GM12878 (cell line): Measurements from ENCODE around the gene DYNC1I1. TPM values are rescaled to one million over a fixed set of nuclear protein-coding genes. Genes with fewer than 3 reads are reported as not detected.

Experiments
- ATAC-seq: fragments of 200-7000 bp; cut with Tn5 transposase; 3 replicates; pipeline ENCODE4 v1.9.1; 2020; ENCODE audit warnings: mild to moderate bottlenecking, moderate library complexity
- BruUV-seq: library from RNA; stranded (reverse); fragments of 400-500 nt; replicated peaks from 2 replicates; lab custom pipeline; 2021; lab: Mats Ljungman, UMichigan
- CTCF ChIA-PET: fragments of 300-600 bp; sonication (Branson Sonifier 250); formaldehyde crosslinking; extraction: SDS; loops from one replicate; lab custom pipeline; 2021; ENCODE audit warnings: inconsistent platforms; lab: Yijun Ruan, JAX
- POLR2A ChIA-PET: fragments of 350-600 bp; formaldehyde crosslinking; extraction: SDS; loops from one replicate; lab custom pipeline; 2021; ENCODE audit warnings: inconsistent platforms; lab: Charles Lee
- RAD21 ChIA-PET: fragments of 300-600 bp; sonication (Branson Sonifier 250); formaldehyde crosslinking; loops from one replicate; lab custom pipeline; 2023; ENCODE audit warnings: antibody characterized with exemption; ENCODE audit not compliant: unreplicated experiment; lab: Charles Lee
- SMC1A ChIA-PET: fragments of 300-600 bp; sonication (Branson Sonifier 250); formaldehyde crosslinking; loops from one replicate; lab custom pipeline; 2023; ENCODE audit not compliant: unreplicated experiment, uncharacterized antibody; lab: Charles Lee
- DNase-seq: peaks from one replicate; pipeline ENCODE4 v3.0.0-alpha.2; 2011; ENCODE audit warnings: low read depth, low spot score
- FAIRE-seq: peaks from 3 replicates; lab custom pipeline; 2011; peaks lifted over from hg19 to GRCh38; lab: Jason Lieb, UNC
- H2AFZ ChIP-seq: 2 replicates; pipeline ENCODE4 v1.6.0; 2011; ENCODE audit warnings: low read depth, low read length, control low read depth; ENCODE audit not compliant: control insufficient read depth
- H3K27ac ChIP-seq: 2 replicates; pipeline ENCODE4 v1.5.1; 2011; ENCODE audit warnings: control low read depth; ENCODE audit not compliant: control insufficient read depth, insufficient read depth
- H3K27me3 ChIP-seq, 2 experiments: replicated peaks in 1 of 2; 2 replicates each; pipeline versions ENCODE4 v1.6.0 to v1.6.1; 2011; ENCODE audit warnings: low read length in 1 of 2; ENCODE audit not compliant: control insufficient read depth in 2 of 2, insufficient read depth in 2 of 2
- H3K36me3 ChIP-seq, 2 experiments: 2 replicates each; pipeline ENCODE4 v1.5.1; 2011; ENCODE audit warnings: low read length in 1 of 2; ENCODE audit not compliant: control insufficient read depth in 2 of 2, insufficient read depth in 2 of 2
- H3K4me1 ChIP-seq: 2 replicates; pipeline ENCODE4 v1.6.1; 2011; ENCODE audit warnings: mild to moderate bottlenecking, low read length, moderate library complexity, mixed read lengths; ENCODE audit not compliant: control insufficient read depth, insufficient read depth
- H3K4me2 ChIP-seq: 2 replicates; pipeline ENCODE4 v1.6.0; 2011; ENCODE audit warnings: control low read depth; ENCODE audit not compliant: control insufficient read depth, insufficient read depth
- H3K4me3 ChIP-seq: fragments of 200-600 bp; sonication (generic); 2 replicates; pipeline ENCODE4 v1.5.1; 2016
- H3K79me2 ChIP-seq: 2 replicates; pipeline ENCODE4 v1.6.0; 2011; ENCODE audit warnings: low read length; ENCODE audit not compliant: control insufficient read depth, insufficient read depth
- H3K9ac ChIP-seq: 2 replicates; pipeline ENCODE4 v1.8.0; 2011; ENCODE audit warnings: low read length, control low read depth, mixed read lengths; ENCODE audit not compliant: control insufficient read depth, insufficient read depth
- H3K9me3 ChIP-seq: replicated peaks from 3 replicates; pipeline ENCODE4 v1.5.1; 2011; ENCODE audit warnings: mild to moderate bottlenecking, low read length; ENCODE audit not compliant: control insufficient read depth, insufficient read depth
- H4K20me1 ChIP-seq: 2 replicates; pipeline ENCODE4 v1.6.0; 2011; ENCODE audit not compliant: control insufficient read depth, insufficient read depth
- NFXL1 ChIP-seq: fragments of 450-650 bp; IDR thresholded peaks from 2 replicates; pipeline ENCODE4 v1.6.1; 2017; ENCODE audit warnings: antibody characterized with exemption, mild to moderate bottlenecking, borderline replicate concordance
- SMAD5 ChIP-seq: IDR thresholded peaks from 2 replicates; pipeline ENCODE4 v1.6.1; 2016; ENCODE audit warnings: antibody characterized with exemption, low read depth
- SUPT20H ChIP-seq: IDR thresholded peaks from 2 replicates; pipeline ENCODE4 v1.6.1; 2011; ENCODE audit warnings: low read depth, mild to moderate bottlenecking, low read length, moderate library complexity, borderline replicate concordance; ENCODE audit not compliant: control insufficient read depth
- WGBS: methylation state at CpG from one replicate; pipeline ENCODE4 v1.1.6; 2016; ENCODE audit warnings: low lambda C conversion rate; ENCODE audit not compliant: insufficient replicate concordance, insufficient coverage; ENCODE audit errors: missing lambda C conversion rate; 5-methylcytosine and 5-hydroxymethylcytosine counted together
- in situ Hi-C: fragments of 300-500 bp; cut with MboI; formaldehyde crosslinking; loops from 9 replicates; pipeline ENCODE4 v1.14.3; 2018; ENCODE audit warnings: mixed read lengths
- intact Hi-C: fragments of 100-400 bp; cut with micrococcal nuclease; formaldehyde crosslinking; loops from one replicate; pipeline ENCODE4 v1.14.2; 2022; ENCODE audit not compliant: unreplicated experiment
- polyA plus RNA-seq, 11 experiments: library from polyadenylated mRNA; depleted of rRNA in 4 of 11; unstranded in 6 of 11; stranded (reverse) in 5 of 11; fragments of >200 nt; fragmentation: Nextera tagmentation in 4 of 11; fragmentation: Illumina TruSeq in 1 of 11; extraction: Ambion mirVana in 4 of 11; extraction: Trizol in 1 of 11; gene quantifications; 1 replicate in 1 of 11; 2 replicates in 10 of 11; pipeline versions ENCODE4 v1.2.1 to v1.2.3, GENCODE V29; 2011 to 2016; ENCODE audit warnings: inconsistent platforms in 2 of 11, missing spikeins in 2 of 11, low read depth in 1 of 11
- total RNA-seq, 4 experiments: library from RNA; depleted of rRNA in 3 of 4; stranded (reverse); fragments of >200 nt in 3 of 4; fragmentation: Illumina TruSeq in 1 of 4; extraction: Trizol in 1 of 4; gene quantifications; 2 replicates each; pipeline versions ENCODE4 v1.2.1 to v1.2.3, GENCODE V29; 2013 to 2021
- TF ChIP-seq, protein P1 (sequence below): fragments of 450-650 bp; formaldehyde crosslinking; IDR thresholded peaks from 2 replicates; pipeline ENCODE4 v1.5.0; 2022; ENCODE audit warnings: mild to moderate bottlenecking, missing genetic modification characterization

DYNC1I1 gene
- total and polyA plus RNA-seq, 10 of the 15 experiments (the other 5 are each of a cell fraction or from before 2014, with no cell fraction given) = 0.05 to 0.91 (median 0.14) TPM; not detected in 3

DNA sequence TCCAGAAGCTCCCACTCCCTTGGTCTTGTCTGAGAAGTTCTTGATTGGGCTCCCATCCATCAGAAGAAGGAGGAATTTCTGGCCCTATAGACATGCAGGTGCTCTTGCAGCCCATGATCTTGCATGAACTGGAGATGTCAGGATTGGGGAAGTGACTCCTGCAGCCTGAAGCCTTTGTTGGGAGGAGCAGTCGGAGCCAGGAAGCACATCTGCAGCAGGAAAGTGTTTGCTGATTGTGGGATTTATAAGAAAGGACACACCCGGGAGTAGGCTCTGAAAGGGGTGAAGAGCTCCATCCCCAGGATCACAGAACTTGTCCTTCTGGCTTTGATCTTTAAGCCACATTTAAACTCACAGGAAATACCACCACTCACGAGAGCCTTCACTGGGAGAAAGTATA is 185.2 kb downstream of the DYNC1I1 start:
- H3K36me3 ChIP-seq = no peaks in the 10 kb centered on the region
- no peaks in the 10 kb centered on the region for H3K9me3 ChIP-seq
- ATAC-seq (no peak), FAIRE-seq (no peak), DNase-seq (no peak)
- ChIA-PET POLR2A (no interaction called here), SMC1A (no interaction called here), RAD21 (no interaction called here), CTCF (interaction anchor here (1.8 kb wide), 1 partner anchor 9 kb away, joined by 4 read pairs; no protein-coding TSS in a partner anchor)
- no peaks in the 10 kb centered on the region for H3K4me1 ChIP-seq
- no peaks in the 10 kb centered on the region for H3K27me3 ChIP-seq
- H4K20me1 ChIP-seq = no peaks in the 10 kb centered on the region
- H3K27ac ChIP-seq = no peak overlapping the region
- no peaks in the 10 kb centered on the region for H3K79me2 ChIP-seq
- WGBS = 6% methylated on average over 3 of the region's 3 CpGs
- H2AFZ ChIP-seq = no peak overlapping the region
- in situ Hi-C loops = no loop called here
- intact Hi-C loops = no loop called here
- no peak overlapping the region for H3K9ac ChIP-seq
- no TSS peak for BruUV-seq
- no peak overlapping the region for H3K4me3 ChIP-seq
- no peak for TF ChIP-seq SUPT20H
- no peak for TF ChIP-seq NFXL1
- TF ChIP-seq, protein P1, sequence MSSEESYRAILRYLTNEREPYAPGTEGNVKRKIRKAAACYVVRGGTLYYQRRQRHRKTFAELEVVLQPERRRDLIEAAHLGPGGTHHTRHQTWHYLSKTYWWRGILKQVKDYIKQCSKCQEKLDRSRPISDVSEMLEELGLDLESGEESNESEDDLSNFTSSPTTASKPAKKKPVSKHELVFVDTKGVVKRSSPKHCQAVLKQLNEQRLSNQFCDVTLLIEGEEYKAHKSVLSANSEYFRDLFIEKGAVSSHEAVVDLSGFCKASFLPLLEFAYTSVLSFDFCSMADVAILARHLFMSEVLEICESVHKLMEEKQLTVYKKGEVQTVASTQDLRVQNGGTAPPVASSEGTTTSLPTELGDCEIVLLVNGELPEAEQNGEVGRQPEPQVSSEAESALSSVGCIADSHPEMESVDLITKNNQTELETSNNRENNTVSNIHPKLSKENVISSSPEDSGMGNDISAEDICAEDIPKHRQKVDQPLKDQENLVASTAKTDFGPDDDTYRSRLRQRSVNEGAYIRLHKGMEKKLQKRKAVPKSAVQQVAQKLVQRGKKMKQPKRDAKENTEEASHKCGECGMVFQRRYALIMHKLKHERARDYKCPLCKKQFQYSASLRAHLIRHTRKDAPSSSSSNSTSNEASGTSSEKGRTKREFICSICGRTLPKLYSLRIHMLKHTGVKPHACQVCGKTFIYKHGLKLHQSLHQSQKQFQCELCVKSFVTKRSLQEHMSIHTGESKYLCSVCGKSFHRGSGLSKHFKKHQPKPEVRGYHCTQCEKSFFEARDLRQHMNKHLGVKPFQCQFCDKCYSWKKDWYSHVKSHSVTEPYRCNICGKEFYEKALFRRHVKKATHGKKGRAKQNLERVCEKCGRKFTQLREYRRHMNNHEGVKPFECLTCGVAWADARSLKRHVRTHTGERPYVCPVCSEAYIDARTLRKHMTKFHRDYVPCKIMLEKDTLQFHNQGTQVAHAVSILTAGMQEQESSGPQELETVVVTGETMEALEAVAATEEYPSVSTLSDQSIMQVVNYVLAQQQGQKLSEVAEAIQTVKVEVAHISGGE (CRISPR knock-in tag) = no peak
- TF ChIP-seq SMAD5 = no peak
- no peak overlapping the region for H3K4me2 ChIP-seq
